Type B pancreatic cell (in vitro differentiated cells): ENCODE data around the gene MPZL1. TPM values are rescaled to one million over a fixed set of nuclear protein-coding genes. Genes with fewer than 3 reads are reported as not detected.

Source experiments
- DNase-seq: peaks from one replicate; pipeline ENCODE4 v3.0.0; 2021; ENCODE audit warnings: mixed read lengths; ENCODE audit not compliant: unreplicated experiment; ENCODE audit errors: extremely low spot score
- H3K27ac Mint-ChIP-seq: 2 replicates; pipeline ENCODE4 v1.8.0; 2021; ENCODE audit warnings: mild to moderate bottlenecking, mixed read lengths
- H3K27me3 Mint-ChIP-seq: 2 replicates; pipeline ENCODE4 v1.8.0; 2021; ENCODE audit warnings: mixed read lengths
- H3K36me3 Mint-ChIP-seq: 2 replicates; pipeline ENCODE4 v1.8.0; 2021; ENCODE audit warnings: mixed read lengths
- H3K4me1 Mint-ChIP-seq: one replicate; pipeline ENCODE4 v1.8.0; 2021; ENCODE audit warnings: mixed read lengths; ENCODE audit not compliant: unreplicated experiment
- H3K4me3 Mint-ChIP-seq: 2 replicates; pipeline ENCODE4 v1.8.0; 2021; ENCODE audit warnings: mild to moderate bottlenecking, mixed read lengths
- H3K9me3 Mint-ChIP-seq: 2 replicates; pipeline ENCODE4 v1.8.0; 2021; ENCODE audit warnings: mixed read lengths
- total RNA-seq: library from RNA; stranded (reverse); gene quantifications from 2 replicates; pipeline ENCODE4 v1.2.1, GENCODE V29; 2021; ENCODE audit warnings: low replicate concordance
- TF ChIP-seq, protein P1 (sequence below): fragments of 200-600 bp; sonication (generic); conservative IDR thresholded peaks from 2 replicates; pipeline ENCODE4 v1.5.0; 2021; ENCODE audit warnings: antibody characterized with exemption, mild to moderate bottlenecking

Gene MPZL1
- total RNA-seq, 1 donor from 2014 or later: 103 TPM

DNA sequence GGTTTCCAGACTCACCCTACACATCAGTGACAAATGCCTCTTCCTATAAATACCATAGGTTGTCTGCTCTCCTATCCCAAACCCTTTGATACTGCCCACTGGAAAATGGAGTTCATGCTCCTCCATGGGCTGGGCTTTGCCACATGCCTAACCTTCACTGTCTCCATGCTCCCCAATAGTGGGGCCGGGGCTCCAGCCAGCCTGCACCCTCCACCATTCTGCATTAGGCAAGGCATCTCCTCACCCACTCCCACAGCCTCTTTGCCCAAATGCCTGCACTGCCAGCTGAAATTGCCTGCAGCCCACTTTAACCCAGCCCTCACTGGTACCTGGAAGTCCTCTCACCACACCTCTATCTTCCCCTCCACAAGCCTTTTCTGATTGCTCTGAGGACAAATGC, 18.2 kb upstream of the MPZL1 start:
- H3K9me3 Mint-ChIP-seq: no peaks in the 10 kb centered on the region
- H3K4me1 Mint-ChIP-seq: peaks cover 5% of the 10 kb centered on the region
- no peaks in the 10 kb centered on the region for H3K36me3 Mint-ChIP-seq
- H3K27me3 Mint-ChIP-seq: peaks cover 7% of the 10 kb centered on the region
- H3K27ac Mint-ChIP-seq: no peak overlapping the region
- no peak for DNase-seq
- no peak overlapping the region for H3K4me3 Mint-ChIP-seq
- TF ChIP-seq, protein P1, sequence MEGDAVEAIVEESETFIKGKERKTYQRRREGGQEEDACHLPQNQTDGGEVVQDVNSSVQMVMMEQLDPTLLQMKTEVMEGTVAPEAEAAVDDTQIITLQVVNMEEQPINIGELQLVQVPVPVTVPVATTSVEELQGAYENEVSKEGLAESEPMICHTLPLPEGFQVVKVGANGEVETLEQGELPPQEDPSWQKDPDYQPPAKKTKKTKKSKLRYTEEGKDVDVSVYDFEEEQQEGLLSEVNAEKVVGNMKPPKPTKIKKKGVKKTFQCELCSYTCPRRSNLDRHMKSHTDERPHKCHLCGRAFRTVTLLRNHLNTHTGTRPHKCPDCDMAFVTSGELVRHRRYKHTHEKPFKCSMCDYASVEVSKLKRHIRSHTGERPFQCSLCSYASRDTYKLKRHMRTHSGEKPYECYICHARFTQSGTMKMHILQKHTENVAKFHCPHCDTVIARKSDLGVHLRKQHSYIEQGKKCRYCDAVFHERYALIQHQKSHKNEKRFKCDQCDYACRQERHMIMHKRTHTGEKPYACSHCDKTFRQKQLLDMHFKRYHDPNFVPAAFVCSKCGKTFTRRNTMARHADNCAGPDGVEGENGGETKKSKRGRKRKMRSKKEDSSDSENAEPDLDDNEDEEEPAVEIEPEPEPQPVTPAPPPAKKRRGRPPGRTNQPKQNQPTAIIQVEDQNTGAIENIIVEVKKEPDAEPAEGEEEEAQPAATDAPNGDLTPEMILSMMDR: no peak

DNA sequence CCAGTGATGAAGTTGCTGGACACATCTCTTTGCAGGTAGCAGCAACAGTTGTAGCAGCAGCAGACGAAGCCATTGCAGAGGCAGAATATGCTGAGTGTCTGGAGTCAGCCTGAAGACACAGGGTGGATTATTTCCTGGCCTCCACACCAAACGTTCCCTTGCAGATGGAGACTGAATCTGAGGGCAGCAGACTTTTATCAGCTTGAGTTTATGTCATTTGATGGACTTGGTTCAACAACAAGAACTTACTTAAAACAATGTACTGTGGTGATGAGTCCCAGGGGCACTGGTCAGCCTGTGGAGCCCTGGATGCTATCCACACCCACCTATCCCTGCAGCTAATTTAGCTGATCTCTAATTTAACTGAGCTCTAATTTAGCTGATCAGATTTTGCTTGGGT, 17.1 kb upstream of the MPZL1 start:
- H3K27me3 Mint-ChIP-seq: peaks cover 11% of the 10 kb centered on the region
- DNase-seq: no peak
- H3K27ac Mint-ChIP-seq: no peak overlapping the region
- H3K36me3 Mint-ChIP-seq: no peaks in the 10 kb centered on the region
- peaks cover 5% of the 10 kb centered on the region for H3K4me1 Mint-ChIP-seq
- no peaks in the 10 kb centered on the region for H3K9me3 Mint-ChIP-seq
- no peak overlapping the region for H3K4me3 Mint-ChIP-seq
- TF ChIP-seq, protein P1: no peak

DNA sequence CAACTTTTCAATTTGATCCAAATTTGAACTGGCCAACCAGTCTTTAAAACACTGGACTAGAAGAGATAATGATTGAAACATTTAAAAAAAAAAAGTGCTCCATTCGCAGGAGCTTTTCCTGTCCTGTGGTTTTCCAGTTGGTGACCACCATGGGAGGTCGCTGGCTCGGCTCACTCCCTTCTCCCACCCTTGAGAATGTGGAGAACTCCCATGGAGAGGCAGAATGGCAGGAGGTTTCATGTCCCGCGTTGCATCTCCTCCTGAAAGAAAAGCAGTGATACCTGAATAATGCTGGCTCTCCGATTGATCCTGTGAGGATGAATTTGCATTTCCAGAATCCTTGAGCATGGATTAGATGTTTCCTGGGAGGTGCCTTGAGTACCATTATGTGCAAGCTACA, 16.5 kb upstream of the MPZL1 start:
- no peaks in the 10 kb centered on the region for H3K9me3 Mint-ChIP-seq
- TF ChIP-seq, protein P1: no peak
- H3K36me3 Mint-ChIP-seq: no peaks in the 10 kb centered on the region
- H3K4me1 Mint-ChIP-seq: peaks cover 5% of the 10 kb centered on the region
- DNase-seq: no peak
- H3K27me3 Mint-ChIP-seq: peaks cover 11% of the 10 kb centered on the region
- no peak overlapping the region for H3K4me3 Mint-ChIP-seq
- no peak overlapping the region for H3K27ac Mint-ChIP-seq

DNA sequence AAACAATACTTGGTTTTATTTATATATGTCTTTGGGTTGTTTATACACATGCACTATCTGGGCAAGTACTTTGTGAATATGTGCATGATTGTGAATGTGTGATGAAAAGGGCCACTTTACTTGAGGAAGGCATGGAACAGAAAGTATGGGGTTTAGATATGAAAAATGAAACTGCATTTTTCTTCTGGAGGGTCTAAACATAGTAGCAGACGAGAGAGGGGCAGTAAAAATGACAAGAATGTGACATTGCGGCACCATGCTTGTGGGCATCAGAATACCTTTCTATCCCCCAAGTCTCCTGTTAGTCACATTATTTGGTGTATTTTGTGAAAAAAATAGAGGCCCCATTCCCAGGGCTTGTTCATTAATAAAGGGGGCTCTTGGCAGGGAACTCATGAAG, 15.4 kb upstream of the MPZL1 start:
- TF ChIP-seq, protein P1: no peak
- no peaks in the 10 kb centered on the region for H3K9me3 Mint-ChIP-seq
- H3K4me1 Mint-ChIP-seq: peaks cover 5% of the 10 kb centered on the region
- DNase-seq: no peak
- H3K36me3 Mint-ChIP-seq: no peaks in the 10 kb centered on the region
- H3K27ac Mint-ChIP-seq: no peak overlapping the region
- H3K27me3 Mint-ChIP-seq: peaks cover 11% of the 10 kb centered on the region
- no peak overlapping the region for H3K4me3 Mint-ChIP-seq

DNA sequence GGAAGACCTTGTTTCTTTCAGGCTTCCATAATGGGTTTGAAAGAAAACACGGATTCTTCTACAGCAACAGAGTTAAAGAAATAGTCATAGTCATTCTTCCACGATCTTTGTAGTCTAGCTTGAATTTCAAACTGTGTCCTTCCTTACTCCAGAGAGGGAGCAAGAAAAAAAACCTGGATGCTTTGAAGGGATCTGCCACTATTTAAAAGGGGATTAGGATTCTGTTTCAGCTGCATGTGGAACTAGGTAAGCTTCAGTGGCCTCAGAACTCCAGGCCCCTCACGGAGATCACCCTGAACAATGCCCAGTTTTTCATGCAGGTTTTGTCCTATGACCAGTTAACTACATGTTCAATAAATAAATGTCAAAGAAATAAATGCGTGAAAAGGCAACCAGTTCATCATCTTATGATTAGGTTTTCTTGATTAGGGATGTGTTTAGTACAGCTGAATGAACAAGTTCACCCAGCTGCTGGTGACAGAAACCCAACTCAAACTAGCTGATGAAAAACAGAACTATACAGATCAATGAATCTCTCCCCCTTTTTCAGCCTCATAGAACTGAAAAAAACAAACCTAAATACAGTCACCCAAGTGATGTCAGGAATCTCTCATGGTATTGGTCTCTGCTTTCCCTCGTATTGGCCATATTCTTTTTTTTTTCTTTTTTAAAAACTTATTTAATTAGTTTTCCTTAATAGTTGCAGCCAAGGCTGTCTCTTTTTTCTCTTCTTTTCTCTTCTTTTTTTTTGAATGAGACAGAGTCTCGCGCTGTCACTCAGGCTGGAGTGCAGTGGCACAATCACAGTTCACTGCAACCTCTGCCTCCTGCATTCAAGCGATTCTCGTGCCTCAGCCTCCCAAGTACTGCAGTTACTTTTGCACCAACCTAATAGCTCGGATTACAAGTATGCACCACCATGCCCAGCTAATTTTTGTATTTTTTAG, 14.6 kb upstream of the MPZL1 start:
- peaks cover 11% of the 10 kb centered on the region for H3K27me3 Mint-ChIP-seq
- peaks cover 5% of the 10 kb centered on the region for H3K4me1 Mint-ChIP-seq
- H3K9me3 Mint-ChIP-seq: no peaks in the 10 kb centered on the region
- TF ChIP-seq, protein P1: no peak
- H3K36me3 Mint-ChIP-seq: no peaks in the 10 kb centered on the region
- no peak overlapping the region for H3K4me3 Mint-ChIP-seq
- no peak overlapping the region for H3K27ac Mint-ChIP-seq
- no peak for DNase-seq
